ENCODE measurements around the gene RAD51AP2.

- TF ChIP-seq POLR2A (IDR thresholded peaks at IDR 0.05) (no peak), POLR2AphosphoS5 (IDR thresholded peaks at IDR 0.05) (no peak), CTCF (IDR thresholded peaks at IDR 0.05) (no peak)
Measured at GRCh38 chr2:17544256-17544655, 26.0 kb upstream of the RAD51AP2 start.

Measured in stomach (tissue), 4 donors.